ENCODE results near the gene GALK2.

GALK2 gene

GRCh38 chr15:49169880-49170597 lies at the start of gene GALK2:
GALK2 (plus strand) TSS chr15:49170247; CDS start chr15:49170323, 76 bp downstream.
- H3K36me3 ChIP-seq (ENCODE audit: control insufficient read depth, insufficient read depth, low read length), result no peaks in the 10 kb centered on the region
- peaks cover 6% of the 10 kb centered on the region for H3K27me3 ChIP-seq (ENCODE audit: control insufficient read depth, insufficient read depth, low read length)
- no peaks in the 10 kb centered on the region for H3K9me3 ChIP-seq (ENCODE audit: control insufficient read depth, insufficient read depth, low read length)
- peak within 1 kb of the TSS; percentile 91 for H3K9ac ChIP-seq (ENCODE audit: low read depth, low read length)
- H3K4me3 ChIP-seq (ENCODE audit: low read depth, low read length), result peak within 1 kb of the TSS; percentile 82
- H3K4me1 ChIP-seq (ENCODE audit: control insufficient read depth, insufficient read depth, low read length), result no peaks in the 10 kb centered on the region

- Histone ChIP-seq H3K27me3 (ENCODE audit: control insufficient read depth, insufficient read depth, low read length) (no peaks in the 10 kb centered on the region), H3K36me3 (ENCODE audit: control insufficient read depth, insufficient read depth, low read length) (no peaks in the 10 kb centered on the region), H3K9ac (ENCODE audit: low read depth, low read length) (no peak overlapping the region), H3K4me1 (ENCODE audit: control insufficient read depth, insufficient read depth, low read length) (no peaks in the 10 kb centered on the region), H3K4me3 (ENCODE audit: low read depth, low read length) (no peak overlapping the region), H3K9me3 (ENCODE audit: control insufficient read depth, insufficient read depth, low read length) (no peaks in the 10 kb centered on the region)
Observed at GRCh38 chr15:49120832-49121231, 49.2 kb upstream of the GALK2 start.

GRCh38 chr15:49121901-49122300 lies 48.1 kb upstream of the GALK2 start:
- no peaks in the 10 kb centered on the region for H3K36me3 ChIP-seq (ENCODE audit: control insufficient read depth, insufficient read depth, low read length)
- H3K27me3 ChIP-seq (ENCODE audit: control insufficient read depth, insufficient read depth, low read length), result no peaks in the 10 kb centered on the region
- H3K9ac ChIP-seq (ENCODE audit: low read depth, low read length), result no peak overlapping the region
- H3K9me3 ChIP-seq (ENCODE audit: control insufficient read depth, insufficient read depth, low read length), result no peaks in the 10 kb centered on the region
- no peak overlapping the region for H3K4me3 ChIP-seq (ENCODE audit: low read depth, low read length)
- no peaks in the 10 kb centered on the region for H3K4me1 ChIP-seq (ENCODE audit: control insufficient read depth, insufficient read depth, low read length)

GRCh38 chr15:49122541-49123062 lies 47.4 kb upstream of the GALK2 start:
- no peaks in the 10 kb centered on the region for H3K9me3 ChIP-seq (ENCODE audit: control insufficient read depth, insufficient read depth, low read length)
- peaks cover 2% of the 10 kb centered on the region for H3K36me3 ChIP-seq (ENCODE audit: control insufficient read depth, insufficient read depth, low read length)
- no peak overlapping the region for H3K4me3 ChIP-seq (ENCODE audit: low read depth, low read length)
- H3K4me1 ChIP-seq (ENCODE audit: control insufficient read depth, insufficient read depth, low read length), result no peaks in the 10 kb centered on the region
- H3K9ac ChIP-seq (ENCODE audit: low read depth, low read length), result no peak overlapping the region
- H3K27me3 ChIP-seq (ENCODE audit: control insufficient read depth, insufficient read depth, low read length), result no peaks in the 10 kb centered on the region

- H3K36me3 ChIP-seq (ENCODE audit: control insufficient read depth, insufficient read depth, low read length), result peaks cover 8% of the 10 kb centered on the region
- no peaks in the 10 kb centered on the region for H3K4me1 ChIP-seq (ENCODE audit: control insufficient read depth, insufficient read depth, low read length)
- H3K9ac ChIP-seq (ENCODE audit: low read depth, low read length), result no peak overlapping the region
- no peak overlapping the region for H3K4me3 ChIP-seq (ENCODE audit: low read depth, low read length)
- H3K27me3 ChIP-seq (ENCODE audit: control insufficient read depth, insufficient read depth, low read length), result no peaks in the 10 kb centered on the region
- no peaks in the 10 kb centered on the region for H3K9me3 ChIP-seq (ENCODE audit: control insufficient read depth, insufficient read depth, low read length)
Observed at GRCh38 chr15:49124371-49124770, 45.7 kb upstream of the GALK2 start.

- peaks cover 12% of the 10 kb centered on the region for H3K36me3 ChIP-seq (ENCODE audit: control insufficient read depth, insufficient read depth, low read length)
- H3K27me3 ChIP-seq (ENCODE audit: control insufficient read depth, insufficient read depth, low read length), result no peaks in the 10 kb centered on the region
- H3K4me3 ChIP-seq (ENCODE audit: low read depth, low read length), result no peak overlapping the region
- no peak overlapping the region for H3K9ac ChIP-seq (ENCODE audit: low read depth, low read length)
- no peaks in the 10 kb centered on the region for H3K9me3 ChIP-seq (ENCODE audit: control insufficient read depth, insufficient read depth, low read length)
- no peaks in the 10 kb centered on the region for H3K4me1 ChIP-seq (ENCODE audit: control insufficient read depth, insufficient read depth, low read length)
Observed at GRCh38 chr15:49131403-49131802, 38.6 kb upstream of the GALK2 start.

- peaks cover 4% of the 10 kb centered on the region for H3K36me3 ChIP-seq (ENCODE audit: control insufficient read depth, insufficient read depth, low read length)
- H3K4me3 ChIP-seq (ENCODE audit: low read depth, low read length), result no peak overlapping the region
- H3K4me1 ChIP-seq (ENCODE audit: control insufficient read depth, insufficient read depth, low read length), result no peaks in the 10 kb centered on the region
- H3K9ac ChIP-seq (ENCODE audit: low read depth, low read length), result no peak overlapping the region
- no peaks in the 10 kb centered on the region for H3K9me3 ChIP-seq (ENCODE audit: control insufficient read depth, insufficient read depth, low read length)
- H3K27me3 ChIP-seq (ENCODE audit: control insufficient read depth, insufficient read depth, low read length), result no peaks in the 10 kb centered on the region
Observed at GRCh38 chr15:49134683-49135341, 35.2 kb upstream of the GALK2 start.

GRCh38 chr15:49135342-49135857 lies 34.6 kb upstream of the GALK2 start:
- no peaks in the 10 kb centered on the region for H3K4me1 ChIP-seq (ENCODE audit: control insufficient read depth, insufficient read depth, low read length)
- no peaks in the 10 kb centered on the region for H3K27me3 ChIP-seq (ENCODE audit: control insufficient read depth, insufficient read depth, low read length)
- H3K36me3 ChIP-seq (ENCODE audit: control insufficient read depth, insufficient read depth, low read length), result peaks cover 4% of the 10 kb centered on the region
- no peak overlapping the region for H3K4me3 ChIP-seq (ENCODE audit: low read depth, low read length)
- H3K9me3 ChIP-seq (ENCODE audit: control insufficient read depth, insufficient read depth, low read length), result no peaks in the 10 kb centered on the region
- no peak overlapping the region for H3K9ac ChIP-seq (ENCODE audit: low read depth, low read length)

GRCh38 chr15:49135911-49136310 lies 34.1 kb upstream of the GALK2 start:
- Histone ChIP-seq H3K9ac (ENCODE audit: low read depth, low read length) (no peak overlapping the region), H3K27me3 (ENCODE audit: control insufficient read depth, insufficient read depth, low read length) (no peaks in the 10 kb centered on the region), H3K36me3 (ENCODE audit: control insufficient read depth, insufficient read depth, low read length) (no peaks in the 10 kb centered on the region), H3K9me3 (ENCODE audit: control insufficient read depth, insufficient read depth, low read length) (no peaks in the 10 kb centered on the region), H3K4me3 (ENCODE audit: low read depth, low read length) (no peak overlapping the region), H3K4me1 (ENCODE audit: control insufficient read depth, insufficient read depth, low read length) (no peaks in the 10 kb centered on the region)

GRCh38 chr15:49137861-49138260 lies 32.2 kb upstream of the GALK2 start:
- H3K36me3 ChIP-seq (ENCODE audit: control insufficient read depth, insufficient read depth, low read length), result peaks cover 6% of the 10 kb centered on the region
- no peaks in the 10 kb centered on the region for H3K27me3 ChIP-seq (ENCODE audit: control insufficient read depth, insufficient read depth, low read length)
- no peak overlapping the region for H3K4me3 ChIP-seq (ENCODE audit: low read depth, low read length)
- no peak overlapping the region for H3K9ac ChIP-seq (ENCODE audit: low read depth, low read length)
- no peaks in the 10 kb centered on the region for H3K9me3 ChIP-seq (ENCODE audit: control insufficient read depth, insufficient read depth, low read length)
- H3K4me1 ChIP-seq (ENCODE audit: control insufficient read depth, insufficient read depth, low read length), result no peaks in the 10 kb centered on the region

- Histone ChIP-seq H3K9ac (ENCODE audit: low read depth, low read length) (no peak overlapping the region), H3K4me1 (ENCODE audit: control insufficient read depth, insufficient read depth, low read length) (peaks cover 7% of the 10 kb centered on the region), H3K9me3 (ENCODE audit: control insufficient read depth, insufficient read depth, low read length) (no peaks in the 10 kb centered on the region), H3K27me3 (ENCODE audit: control insufficient read depth, insufficient read depth, low read length) (no peaks in the 10 kb centered on the region), H3K4me3 (ENCODE audit: low read depth, low read length) (no peak overlapping the region), H3K36me3 (ENCODE audit: control insufficient read depth, insufficient read depth, low read length) (peaks cover 12% of the 10 kb centered on the region)
Observed at GRCh38 chr15:49145651-49146609, 24.1 kb upstream of the GALK2 start.
